ENCODE results near the gene POLE4. TPM values are rescaled to one million over a fixed set of nuclear protein-coding genes. Genes with fewer than 3 reads are reported as not detected.

Gene POLE4
- polyA plus RNA-seq, 2 donors, result 21.3 to 30.9 TPM

GRCh38 chr2:74939919-74940812 lies 18.3 kb upstream of the POLE4 start:
- H3K36me3 ChIP-seq (ENCODE audit: control insufficient read depth in 2 of 2, insufficient read depth in 2 of 2, low read length in 1 of 2), result no peaks in the 10 kb centered on the region
- H3K4me3 ChIP-seq (ENCODE audit: low read depth in 1 of 2, low read length in 2 of 2), result no peak overlapping the region
- H3K27ac ChIP-seq (ENCODE audit: low read depth in 2 of 2, low read length in 1 of 2), result no peak overlapping the region
- H3K9me3 ChIP-seq (ENCODE audit: control insufficient read depth in 2 of 2, insufficient read depth in 1 of 2, low read depth in 1 of 2, low read length in 1 of 2), result no peaks in the 10 kb centered on the region
- no peaks in the 10 kb centered on the region for H3K27me3 ChIP-seq (ENCODE audit: control insufficient read depth in 1 of 2, insufficient read depth in 2 of 2, low read length in 2 of 2)
- 85 to 90% methylated on average over 7 of the region's 7 CpGs for WGBS, 2 donors
- no peaks in the 10 kb centered on the region for H3K4me1 ChIP-seq (ENCODE audit: control insufficient read depth in 2 of 2, insufficient read depth in 2 of 2, low read length in 1 of 2)

DNA sequence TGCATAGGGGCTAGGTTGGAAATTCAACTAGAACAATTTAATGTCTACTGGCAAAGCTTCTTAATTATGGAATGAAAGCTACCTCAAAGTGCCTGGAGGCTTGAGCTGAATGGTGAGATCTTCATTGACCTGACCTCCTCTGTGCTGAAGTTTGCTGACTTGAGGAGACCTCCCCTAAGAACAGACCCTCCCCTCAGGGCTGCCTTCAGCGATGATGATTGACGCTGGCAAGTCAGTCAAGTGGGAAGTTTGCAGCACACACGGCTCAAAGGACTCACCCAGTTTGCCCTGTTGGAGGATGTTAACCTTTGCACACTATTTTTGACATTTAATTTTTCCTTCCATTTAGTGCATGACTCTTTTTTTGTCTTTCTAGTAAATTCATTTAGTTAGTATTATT lies 17.2 kb upstream of the POLE4 start:
- Histone ChIP-seq H3K27ac (ENCODE audit: low read depth in 2 of 2, low read length in 1 of 2) (no peak overlapping the region), H3K4me1 (ENCODE audit: control insufficient read depth in 2 of 2, insufficient read depth in 2 of 2, low read length in 1 of 2) (no peaks in the 10 kb centered on the region), H3K27me3 (ENCODE audit: control insufficient read depth in 1 of 2, insufficient read depth in 2 of 2, low read length in 2 of 2) (no peaks in the 10 kb centered on the region), H3K9me3 (ENCODE audit: control insufficient read depth in 2 of 2, insufficient read depth in 1 of 2, low read depth in 1 of 2, low read length in 1 of 2) (no peaks in the 10 kb centered on the region), H3K4me3 (ENCODE audit: low read depth in 1 of 2, low read length in 2 of 2) (no peak overlapping the region), H3K36me3 (ENCODE audit: control insufficient read depth in 2 of 2, insufficient read depth in 2 of 2, low read length in 1 of 2) (no peaks in the 10 kb centered on the region)
- WGBS, 2 donors, result 91 to 97% methylated on average over 3 of the region's 3 CpGs

DNA sequence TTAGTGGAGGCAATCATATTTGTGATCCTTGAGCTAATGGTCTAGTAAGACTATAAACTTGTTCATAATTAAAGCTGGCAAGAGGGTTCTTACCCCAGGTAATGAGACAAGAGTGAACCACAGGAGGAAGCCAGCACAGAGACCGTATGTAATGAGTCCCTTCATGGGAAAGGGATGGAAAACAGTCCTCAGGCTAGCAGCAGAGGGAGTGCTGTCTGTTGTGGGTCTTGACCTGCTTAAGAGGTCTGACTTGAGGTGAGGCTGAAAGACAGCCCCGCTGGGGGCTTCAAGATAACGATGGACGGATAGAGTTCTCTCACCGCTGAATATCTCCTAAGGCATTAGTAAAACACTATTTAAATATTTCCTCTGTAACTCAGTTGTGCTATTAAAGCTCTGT lies 16.2 kb upstream of the POLE4 start:
- no peaks in the 10 kb centered on the region for H3K9me3 ChIP-seq (ENCODE audit: control insufficient read depth in 2 of 2, insufficient read depth in 1 of 2, low read depth in 1 of 2, low read length in 1 of 2)
- WGBS, 2 donors, result 76 to 82% methylated on average over 5 of the region's 5 CpGs
- no peaks in the 10 kb centered on the region for H3K4me1 ChIP-seq (ENCODE audit: control insufficient read depth in 2 of 2, insufficient read depth in 2 of 2, low read length in 1 of 2)
- no peaks in the 10 kb centered on the region for H3K27me3 ChIP-seq (ENCODE audit: control insufficient read depth in 1 of 2, insufficient read depth in 2 of 2, low read length in 2 of 2)
- no peaks in the 10 kb centered on the region for H3K36me3 ChIP-seq (ENCODE audit: control insufficient read depth in 2 of 2, insufficient read depth in 2 of 2, low read length in 1 of 2)
- H3K27ac ChIP-seq (ENCODE audit: low read depth in 2 of 2, low read length in 1 of 2), result no peak overlapping the region
- no peak overlapping the region for H3K4me3 ChIP-seq (ENCODE audit: low read depth in 1 of 2, low read length in 2 of 2)

DNA sequence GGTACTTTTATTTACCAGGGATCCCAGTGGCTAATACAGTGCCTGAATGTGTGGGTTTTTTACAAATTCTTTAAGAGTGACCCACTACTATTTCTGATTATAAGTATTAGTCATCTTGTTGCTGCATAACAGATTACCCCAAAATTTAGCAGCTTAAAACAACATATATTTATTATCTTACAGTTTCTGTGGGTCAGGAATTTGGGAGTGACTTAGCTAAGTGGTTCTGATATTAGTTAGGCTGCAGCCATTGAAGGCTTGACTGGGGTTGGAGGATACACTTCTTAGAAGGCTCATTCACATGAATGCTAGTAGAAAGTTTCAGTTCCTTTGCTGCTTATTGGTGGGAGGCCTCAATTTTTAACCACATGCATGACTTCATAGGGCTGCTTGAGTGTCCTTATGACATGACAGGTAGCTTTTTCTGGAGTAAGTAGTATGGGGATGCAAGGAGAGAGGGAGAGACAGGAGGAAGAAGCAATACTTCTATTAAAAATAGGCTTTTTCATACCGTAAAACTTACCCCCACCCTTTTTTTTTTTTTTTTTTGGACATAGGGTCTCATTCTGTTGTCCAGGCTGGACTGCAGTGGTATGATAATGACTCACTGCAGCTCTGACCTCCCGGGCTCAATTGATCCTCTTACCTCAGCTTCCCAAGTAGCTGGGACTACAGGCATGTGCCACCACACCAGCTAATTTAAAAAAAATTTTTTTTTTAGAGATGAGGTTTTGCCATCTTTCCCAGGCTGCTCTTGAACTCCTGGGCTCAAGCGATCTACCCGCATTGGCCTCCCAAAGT lies 13.3 kb upstream of the POLE4 start:
- Histone ChIP-seq H3K9me3 (ENCODE audit: control insufficient read depth in 2 of 2, insufficient read depth in 1 of 2, low read depth in 1 of 2, low read length in 1 of 2) (no peaks in the 10 kb centered on the region), H3K36me3 (ENCODE audit: control insufficient read depth in 2 of 2, insufficient read depth in 2 of 2, low read length in 1 of 2) (no peaks in the 10 kb centered on the region), H3K4me3 (ENCODE audit: low read depth in 1 of 2, low read length in 2 of 2) (no peak overlapping the region), H3K4me1 (ENCODE audit: control insufficient read depth in 2 of 2, insufficient read depth in 2 of 2, low read length in 1 of 2) (no peaks in the 10 kb centered on the region), H3K27me3 (ENCODE audit: control insufficient read depth in 1 of 2, insufficient read depth in 2 of 2, low read length in 2 of 2) (no peaks in the 10 kb centered on the region), H3K27ac (ENCODE audit: low read depth in 2 of 2, low read length in 1 of 2) (no peak overlapping the region)
- WGBS, 2 donors, result 94% methylated on average over 4 of the region's 4 CpGs

GRCh38 chr2:74945788-74946331 lies 12.6 kb upstream of the POLE4 start:
- H3K9me3 ChIP-seq (ENCODE audit: control insufficient read depth in 2 of 2, insufficient read depth in 1 of 2, low read depth in 1 of 2, low read length in 1 of 2), result no peaks in the 10 kb centered on the region
- no peak overlapping the region for H3K4me3 ChIP-seq (ENCODE audit: low read depth in 1 of 2, low read length in 2 of 2)
- 66 to 70% methylated on average over 1 of the region's 1 CpG for WGBS, 2 donors
- no peaks in the 10 kb centered on the region for H3K27me3 ChIP-seq (ENCODE audit: control insufficient read depth in 1 of 2, insufficient read depth in 2 of 2, low read length in 2 of 2)
- no peaks in the 10 kb centered on the region for H3K36me3 ChIP-seq (ENCODE audit: control insufficient read depth in 2 of 2, insufficient read depth in 2 of 2, low read length in 1 of 2)
- no peaks in the 10 kb centered on the region for H3K4me1 ChIP-seq (ENCODE audit: control insufficient read depth in 2 of 2, insufficient read depth in 2 of 2, low read length in 1 of 2)
- no peak overlapping the region for H3K27ac ChIP-seq (ENCODE audit: low read depth in 2 of 2, low read length in 1 of 2)

DNA sequence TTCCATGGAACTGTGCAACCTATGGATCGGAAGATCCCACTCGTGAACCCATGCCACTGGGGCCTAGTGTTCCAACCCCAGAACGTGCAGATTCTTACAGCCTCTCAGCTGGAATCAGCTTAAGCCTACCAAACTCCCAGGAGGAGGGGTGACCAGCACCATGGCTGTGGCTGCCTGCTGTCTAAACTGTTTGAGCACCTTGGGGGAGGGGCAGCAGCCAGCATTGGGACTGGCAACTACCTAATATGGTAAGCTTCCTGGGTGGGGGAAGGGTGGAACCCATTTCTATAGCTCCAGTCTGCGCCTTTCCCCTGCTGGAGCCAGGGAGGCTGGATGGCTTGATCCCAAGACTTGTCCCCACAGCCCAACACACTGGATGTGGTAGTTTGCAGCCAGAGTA lies 10.7 kb upstream of the POLE4 start:
- H3K27ac ChIP-seq (ENCODE audit: low read depth in 2 of 2, low read length in 1 of 2), result no peak overlapping the region
- H3K4me1 ChIP-seq (ENCODE audit: control insufficient read depth in 2 of 2, insufficient read depth in 2 of 2, low read length in 1 of 2), result no peaks in the 10 kb centered on the region
- no peak overlapping the region for H3K4me3 ChIP-seq (ENCODE audit: low read depth in 1 of 2, low read length in 2 of 2)
- no peaks in the 10 kb centered on the region for H3K27me3 ChIP-seq (ENCODE audit: control insufficient read depth in 1 of 2, insufficient read depth in 2 of 2, low read length in 2 of 2)
- H3K36me3 ChIP-seq (ENCODE audit: control insufficient read depth in 2 of 2, insufficient read depth in 2 of 2, low read length in 1 of 2), result no peaks in the 10 kb centered on the region
- peaks cover 0 to 1% of the 10 kb centered on the region in 2 donors for H3K9me3 ChIP-seq (ENCODE audit: control insufficient read depth in 2 of 2, insufficient read depth in 1 of 2, low read depth in 1 of 2, low read length in 1 of 2)
- WGBS, 2 donors, result 88 to 92% methylated on average over 4 of the region's 4 CpGs

- Histone ChIP-seq H3K36me3 (ENCODE audit: control insufficient read depth in 2 of 2, insufficient read depth in 2 of 2, low read length in 1 of 2) (no peaks in the 10 kb centered on the region), H3K4me3 (ENCODE audit: low read depth in 1 of 2, low read length in 2 of 2) (no peak overlapping the region), H3K27me3 (ENCODE audit: control insufficient read depth in 1 of 2, insufficient read depth in 2 of 2, low read length in 2 of 2) (no peaks in the 10 kb centered on the region), H3K27ac (ENCODE audit: low read depth in 2 of 2, low read length in 1 of 2) (no peak overlapping the region), H3K4me1 (ENCODE audit: control insufficient read depth in 2 of 2, insufficient read depth in 2 of 2, low read length in 1 of 2) (no peaks in the 10 kb centered on the region), H3K9me3 (ENCODE audit: control insufficient read depth in 2 of 2, insufficient read depth in 1 of 2, low read depth in 1 of 2, low read length in 1 of 2) (peaks cover 0 to 3% of the 10 kb centered on the region in 2 donors)
- 80 to 84% methylated on average over 4 of the region's 4 CpGs for WGBS, 2 donors
Observed at GRCh38 chr2:74948779-74949178, 9.7 kb upstream of the POLE4 start.

DNA sequence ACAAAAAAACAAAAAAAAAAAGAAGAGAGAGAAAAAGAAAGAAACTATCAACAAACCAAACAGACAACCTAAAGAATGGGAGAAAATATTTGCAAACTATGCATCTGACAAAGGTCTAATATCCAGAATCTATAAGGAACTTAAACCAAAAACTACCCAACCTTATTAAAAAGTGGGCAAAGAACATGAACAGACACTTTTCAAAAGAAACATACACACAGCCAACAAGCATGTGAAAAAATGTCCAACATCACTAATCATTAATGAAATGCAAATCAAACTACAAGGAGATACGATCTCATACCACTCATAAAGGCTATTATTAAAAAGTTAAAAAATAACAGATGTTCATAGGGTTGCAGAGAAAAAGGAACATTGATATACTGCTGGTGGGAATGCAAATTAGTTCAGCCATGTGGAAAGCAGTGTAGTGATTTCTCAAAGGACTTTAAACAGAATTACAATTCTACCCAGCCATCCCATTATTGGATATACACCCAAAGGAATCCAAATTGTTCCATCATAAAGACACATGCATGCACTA lies 7.2 kb upstream of the POLE4 start:
- H3K27me3 ChIP-seq (ENCODE audit: control insufficient read depth in 1 of 2, insufficient read depth in 2 of 2, low read length in 2 of 2), result no peaks in the 10 kb centered on the region
- no peak overlapping the region for H3K4me3 ChIP-seq (ENCODE audit: low read depth in 1 of 2, low read length in 2 of 2)
- peaks cover 0 to 3% of the 10 kb centered on the region in 2 donors for H3K9me3 ChIP-seq (ENCODE audit: control insufficient read depth in 2 of 2, insufficient read depth in 1 of 2, low read depth in 1 of 2, low read length in 1 of 2)
- H3K36me3 ChIP-seq (ENCODE audit: control insufficient read depth in 2 of 2, insufficient read depth in 2 of 2, low read length in 1 of 2), result no peaks in the 10 kb centered on the region
- no peak overlapping the region for H3K27ac ChIP-seq (ENCODE audit: low read depth in 2 of 2, low read length in 1 of 2)
- WGBS, 2 donors, result 69 to 75% methylated on average over 1 of the region's 1 CpG
- H3K4me1 ChIP-seq (ENCODE audit: control insufficient read depth in 2 of 2, insufficient read depth in 2 of 2, low read length in 1 of 2), result no peaks in the 10 kb centered on the region

DNA sequence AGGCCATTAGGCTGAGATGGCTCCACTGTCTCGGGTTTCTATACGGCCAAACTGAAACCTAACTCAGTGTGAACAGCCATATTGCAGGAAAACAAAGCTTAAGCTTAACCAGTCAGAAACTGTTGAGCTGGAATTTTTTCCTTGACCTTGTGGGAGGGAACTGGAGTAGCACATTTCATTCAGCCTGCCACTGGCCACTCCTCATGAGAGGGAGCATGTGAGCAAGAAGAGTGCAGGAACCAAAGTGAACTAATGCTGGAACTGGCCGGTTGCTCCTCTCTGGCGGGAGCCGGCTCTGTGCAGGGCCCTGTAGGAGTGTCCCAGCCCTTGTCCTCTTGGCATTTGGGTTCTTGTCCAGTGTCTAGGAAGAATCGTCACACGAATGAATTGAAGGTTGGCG lies 5.9 kb upstream of the POLE4 start:
- peaks cover 0 to 3% of the 10 kb centered on the region in 2 donors for H3K9me3 ChIP-seq (ENCODE audit: control insufficient read depth in 2 of 2, insufficient read depth in 1 of 2, low read depth in 1 of 2, low read length in 1 of 2)
- WGBS, 2 donors, result 94 to 97% methylated on average over 8 of the region's 8 CpGs
- H3K4me1 ChIP-seq (ENCODE audit: control insufficient read depth in 2 of 2, insufficient read depth in 2 of 2, low read length in 1 of 2), result no peaks in the 10 kb centered on the region
- H3K36me3 ChIP-seq (ENCODE audit: control insufficient read depth in 2 of 2, insufficient read depth in 2 of 2, low read length in 1 of 2), result no peaks in the 10 kb centered on the region
- no peak overlapping the region for H3K27ac ChIP-seq (ENCODE audit: low read depth in 2 of 2, low read length in 1 of 2)
- H3K27me3 ChIP-seq (ENCODE audit: control insufficient read depth in 1 of 2, insufficient read depth in 2 of 2, low read length in 2 of 2), result no peaks in the 10 kb centered on the region
- no peak overlapping the region for H3K4me3 ChIP-seq (ENCODE audit: low read depth in 1 of 2, low read length in 2 of 2)

All from esophagus (tissue), 2 donors.